GM12891 (cell line): ENCODE results near the gene NRDC.

Experiments used
- POLR2A ChIP-seq: IDR thresholded peaks from 2 replicates; pipeline ENCODE4 v1.6.1; 2011; ENCODE audit warnings: low read depth, low read length, control low read depth
- POLR2AphosphoS5 ChIP-seq: IDR thresholded peaks from 2 replicates; pipeline ENCODE4 v1.6.1; 2011; ENCODE audit warnings: low read depth, low read length, control low read depth

- TF ChIP-seq POLR2A (no peak), POLR2AphosphoS5 (no peak)
Observed at GRCh38 chr1:51842261-51842660, 36.3 kb downstream of the NRDC start.
